Suprapubic skin (tissue), 4 donors: ENCODE results near the gene HOXB5. TPM values are rescaled to one million over a fixed set of nuclear protein-coding genes. Genes with fewer than 3 reads are reported as not detected.

Experiments used
- DNase-seq, 2 donors: peaks; one replicate each; pipeline ENCODE4 v3.0.0-alpha.2; 2019; ENCODE audit warnings: low spot score in 2 of 2
- H3K27ac ChIP-seq: fragments of 200-600 bp; sonication (generic); one replicate; pipeline ENCODE4 v1.5.1; 2019
- H3K27me3 ChIP-seq: fragments of 200-600 bp; sonication (generic); one replicate; pipeline ENCODE4 v1.5.1; 2019
- H3K36me3 ChIP-seq: fragments of 200-600 bp; sonication (generic); one replicate; pipeline ENCODE4 v1.5.1; 2019
- H3K4me1 ChIP-seq: fragments of 200-600 bp; sonication (generic); one replicate; pipeline ENCODE4 v1.5.1; 2019
- H3K4me3 ChIP-seq: fragments of 200-600 bp; sonication (generic); one replicate; pipeline ENCODE4 v1.5.1; 2019; ENCODE audit warnings: mild to moderate bottlenecking
- H3K9me3 ChIP-seq: fragments of 200-600 bp; sonication (generic); one replicate; pipeline ENCODE4 v1.5.1; 2019
- EP300 ChIP-seq: sonication (generic); formaldehyde crosslinking; IDR thresholded peaks from one replicate; pipeline ENCODE4 v1.6.1; 2017; ENCODE audit warnings: antibody characterized with exemption
- POLR2A ChIP-seq, 2 donors: fragments of 450-650 bp; IDR thresholded peaks; one replicate each; pipeline ENCODE4 v1.6.1; 2017; ENCODE audit warnings: antibody characterized with exemption in 2 of 2, mild to moderate bottlenecking in 2 of 2, moderate library complexity in 2 of 2
- POLR2AphosphoS5 ChIP-seq, 3 donors: sonication (generic); formaldehyde crosslinking; IDR thresholded peaks; one replicate each; pipeline ENCODE4 v1.6.1; 2017; ENCODE audit warnings: antibody characterized with exemption in 3 of 3
- WGBS: methylation state at CpG from one replicate; pipeline ENCODE4 v1.1.5; 2018; 5-methylcytosine and 5-hydroxymethylcytosine counted together
- total RNA-seq, 4 donors: library from RNA; depleted of rRNA; stranded (reverse); fragments of >200 nt; gene quantifications; one replicate each; pipeline ENCODE4 v1.1.0, GENCODE V29; 2016
- TF ChIP-seq, protein P1 (sequence below), 2 donors: fragments of 200-600 bp in 1 of 2; fragments of 450-650 bp in 1 of 2; sonication (generic) in 1 of 2; IDR thresholded peaks; one replicate each; pipeline ENCODE4 v1.5.1; 2016 to 2019; ENCODE audit warnings: antibody characterized with exemption in 2 of 2, mild to moderate bottlenecking in 1 of 2, moderate library complexity in 1 of 2

Gene HOXB5
- total RNA-seq = under 1 TPM in 2 of 4 donors, not detected in 2; 0.72 to 0.80 TPM

- no peaks in the 10 kb centered on the region for H3K9me3 ChIP-seq
- no peak for DNase-seq
- peaks cover 3% of the 10 kb centered on the region for H3K36me3 ChIP-seq
- peaks cover 39% of the 10 kb centered on the region for H3K27me3 ChIP-seq
- 18% methylated on average over 28 of the region's 50 CpGs for WGBS
- TF ChIP-seq EP300 = no peak
- TF ChIP-seq POLR2A (IDR thresholded peaks at IDR 0.05) = no peak
- TF ChIP-seq, protein P1, sequence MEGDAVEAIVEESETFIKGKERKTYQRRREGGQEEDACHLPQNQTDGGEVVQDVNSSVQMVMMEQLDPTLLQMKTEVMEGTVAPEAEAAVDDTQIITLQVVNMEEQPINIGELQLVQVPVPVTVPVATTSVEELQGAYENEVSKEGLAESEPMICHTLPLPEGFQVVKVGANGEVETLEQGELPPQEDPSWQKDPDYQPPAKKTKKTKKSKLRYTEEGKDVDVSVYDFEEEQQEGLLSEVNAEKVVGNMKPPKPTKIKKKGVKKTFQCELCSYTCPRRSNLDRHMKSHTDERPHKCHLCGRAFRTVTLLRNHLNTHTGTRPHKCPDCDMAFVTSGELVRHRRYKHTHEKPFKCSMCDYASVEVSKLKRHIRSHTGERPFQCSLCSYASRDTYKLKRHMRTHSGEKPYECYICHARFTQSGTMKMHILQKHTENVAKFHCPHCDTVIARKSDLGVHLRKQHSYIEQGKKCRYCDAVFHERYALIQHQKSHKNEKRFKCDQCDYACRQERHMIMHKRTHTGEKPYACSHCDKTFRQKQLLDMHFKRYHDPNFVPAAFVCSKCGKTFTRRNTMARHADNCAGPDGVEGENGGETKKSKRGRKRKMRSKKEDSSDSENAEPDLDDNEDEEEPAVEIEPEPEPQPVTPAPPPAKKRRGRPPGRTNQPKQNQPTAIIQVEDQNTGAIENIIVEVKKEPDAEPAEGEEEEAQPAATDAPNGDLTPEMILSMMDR (IDR thresholded peaks at IDR 0.05) = no peak
- TF ChIP-seq POLR2AphosphoS5 (IDR thresholded peaks at IDR 0.05) = no peak
- peak within 1 kb of the TSS; percentile 50 for H3K27ac ChIP-seq
- peaks cover 50% of the 10 kb centered on the region for H3K4me1 ChIP-seq
- H3K4me3 ChIP-seq = peak within 1 kb of the TSS; percentile 43
Measured at GRCh38 chr17:48593126-48593829, at the start of gene HOXB5. HOXB5 (minus strand) TSS chr17:48593779; CDS start chr17:48593682, 97 bp downstream.

DNA sequence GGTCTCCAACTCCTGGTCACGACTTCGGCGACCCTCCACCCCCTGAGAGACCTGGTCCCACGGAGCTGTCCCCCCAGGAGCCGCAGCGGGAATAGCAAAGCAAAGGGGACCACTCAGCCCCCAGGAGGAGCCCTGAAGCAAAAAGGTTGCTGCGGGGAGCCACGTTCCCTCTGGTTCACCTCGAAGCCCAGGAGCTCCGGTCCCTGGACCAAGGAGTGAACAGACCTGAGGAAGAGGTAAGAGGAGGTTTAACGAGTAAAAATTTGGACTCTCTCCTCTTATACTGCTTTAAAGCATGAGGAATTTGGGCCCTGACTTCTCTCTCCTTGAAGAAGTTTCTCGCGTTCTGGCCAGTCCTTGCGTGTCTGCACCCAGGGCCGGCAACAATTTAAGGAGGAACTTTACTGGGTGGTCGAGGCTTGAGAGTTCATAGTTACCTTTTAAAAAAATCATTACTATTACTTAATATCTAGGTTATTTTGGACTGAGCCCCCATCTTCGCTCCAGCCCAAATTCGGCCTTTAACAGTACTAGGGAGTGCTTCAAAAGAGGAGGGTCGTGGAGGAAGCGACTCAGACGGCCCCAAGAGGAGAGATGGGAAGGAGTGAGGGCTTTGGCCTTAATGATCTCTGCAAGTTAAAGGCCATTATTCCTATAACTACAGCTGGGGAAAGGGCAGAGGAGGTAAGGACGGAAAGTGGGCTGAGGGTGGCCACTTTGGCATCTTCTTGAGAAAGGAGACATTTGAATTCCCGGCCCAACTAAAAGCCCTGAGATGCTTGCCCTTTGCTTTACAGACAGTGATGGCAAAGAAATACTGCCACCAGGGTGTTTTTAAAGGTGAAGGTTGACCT is 49.5 kb upstream of the HOXB5 start:
- whole genome bisulfite sequencing = 50% methylated on average over 20 of the region's 23 CpGs
- H3K4me3 ChIP-seq = no peak overlapping the region
- H3K9me3 ChIP-seq = no peaks in the 10 kb centered on the region
- H3K36me3 ChIP-seq = no peaks in the 10 kb centered on the region
- no peak for DNase-seq
- H3K4me1 ChIP-seq = peaks cover 23% of the 10 kb centered on the region
- H3K27ac ChIP-seq = no peak overlapping the region
- peaks cover 100% of the 10 kb centered on the region for H3K27me3 ChIP-seq
- TF ChIP-seq, protein P1 (IDR thresholded peaks at IDR 0.05) = no peak
- TF ChIP-seq EP300 (no peak), POLR2A (IDR thresholded peaks at IDR 0.05) (no peak), POLR2AphosphoS5 (IDR thresholded peaks at IDR 0.05) (no peak)

DNA sequence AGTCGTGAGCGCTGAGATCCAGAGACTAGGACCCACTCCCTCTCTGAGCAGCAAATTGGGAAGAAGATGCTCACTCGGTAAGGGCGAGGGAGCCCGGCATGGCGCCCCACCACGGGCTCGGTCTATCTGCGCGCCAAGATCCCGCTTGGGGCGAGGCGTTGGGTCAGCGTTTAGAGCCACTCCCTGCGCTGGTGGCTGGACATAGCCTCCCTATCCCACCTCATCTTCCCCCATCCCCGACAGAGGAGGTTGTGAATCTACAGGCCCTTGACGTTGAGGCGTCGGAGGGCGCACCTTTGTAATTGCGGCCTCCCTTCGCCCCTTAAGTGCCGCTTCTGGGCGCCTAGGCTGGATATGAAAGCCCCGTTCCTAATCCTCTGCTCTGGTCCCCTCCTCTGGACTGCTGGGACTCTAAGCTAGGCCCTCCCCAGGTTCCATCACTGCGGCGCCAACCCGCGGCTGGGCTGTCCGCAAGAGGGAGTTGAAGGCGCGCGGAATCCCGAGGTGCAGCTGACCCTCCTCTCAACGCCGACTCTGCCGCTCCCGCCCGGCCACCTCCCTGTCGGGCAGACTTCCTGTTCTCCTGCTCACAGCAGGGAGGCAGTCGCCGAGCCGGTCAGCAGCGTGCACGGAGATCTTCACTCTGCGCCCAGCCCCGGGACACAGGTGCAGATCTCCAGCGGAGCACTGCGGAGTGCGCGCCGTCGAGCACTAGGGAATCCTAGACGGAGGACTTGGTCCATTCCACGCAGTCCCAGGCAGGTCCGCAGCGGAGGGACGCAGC is 48.7 kb upstream of the HOXB5 start:
- Histone ChIP-seq H3K27ac (no peak overlapping the region), H3K4me1 (peaks cover 16% of the 10 kb centered on the region), H3K9me3 (no peaks in the 10 kb centered on the region), H3K4me3 (no peak overlapping the region), H3K27me3 (peaks cover 100% of the 10 kb centered on the region), H3K36me3 (no peaks in the 10 kb centered on the region)
- WGBS = 12% methylated on average over 11 of the region's 58 CpGs
- DNase-seq = no peak
- TF ChIP-seq, protein P1 (IDR thresholded peaks at IDR 0.05) = no peak
- TF ChIP-seq EP300 (no peak), POLR2AphosphoS5 (IDR thresholded peaks at IDR 0.05) (no peak)

DNA sequence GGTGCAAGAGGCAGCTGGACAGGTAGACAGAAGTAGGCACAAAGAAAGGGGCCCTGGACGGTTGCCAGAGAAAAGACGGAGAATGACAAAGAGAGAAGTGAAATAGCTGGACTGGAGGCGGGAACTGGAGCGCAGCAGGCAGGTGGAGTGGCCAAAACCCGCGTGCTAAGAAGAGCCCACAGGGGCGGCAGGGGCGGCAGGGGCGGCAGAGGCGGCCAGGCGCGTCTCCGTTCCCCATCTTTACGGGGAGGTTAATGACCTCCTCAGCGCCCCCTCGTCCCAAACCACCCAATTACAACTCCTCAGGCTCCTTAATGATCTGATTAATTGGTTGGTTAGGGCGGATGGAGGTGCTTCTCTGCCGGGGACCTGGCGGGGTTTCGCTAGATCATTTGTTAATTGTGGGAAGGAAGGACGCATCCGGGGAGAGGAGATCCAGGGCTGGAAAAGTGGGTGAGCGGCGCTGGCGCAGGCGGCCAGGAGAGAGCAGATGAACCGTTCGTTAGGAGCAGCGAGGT is 48.0 kb upstream of the HOXB5 start:
- no peak for DNase-seq
- Histone ChIP-seq H3K4me1 (peaks cover 11% of the 10 kb centered on the region), H3K4me3 (no peak overlapping the region), H3K36me3 (no peaks in the 10 kb centered on the region), H3K27ac (no peak overlapping the region), H3K9me3 (no peaks in the 10 kb centered on the region), H3K27me3 (peaks cover 100% of the 10 kb centered on the region)
- TF ChIP-seq POLR2A (IDR thresholded peaks at IDR 0.05) (no peak), EP300 (no peak), POLR2AphosphoS5 (IDR thresholded peaks at IDR 0.05) (no peak)
- TF ChIP-seq, protein P1 (IDR thresholded peaks at IDR 0.05) = no peak
- 23% methylated on average over 29 of the region's 29 CpGs for WGBS
